Endothelial cell of hepatic sinusoid (primary cell): ENCODE data around the gene WDFY3.

Experiments used
- in situ Hi-C: cut with HindIII; loops from 2 replicates; pipeline ENCODE4 v1.10.0; 2017; ENCODE audit warnings: low sequenced_read_pairs

The WDFY3 gene

DNA sequence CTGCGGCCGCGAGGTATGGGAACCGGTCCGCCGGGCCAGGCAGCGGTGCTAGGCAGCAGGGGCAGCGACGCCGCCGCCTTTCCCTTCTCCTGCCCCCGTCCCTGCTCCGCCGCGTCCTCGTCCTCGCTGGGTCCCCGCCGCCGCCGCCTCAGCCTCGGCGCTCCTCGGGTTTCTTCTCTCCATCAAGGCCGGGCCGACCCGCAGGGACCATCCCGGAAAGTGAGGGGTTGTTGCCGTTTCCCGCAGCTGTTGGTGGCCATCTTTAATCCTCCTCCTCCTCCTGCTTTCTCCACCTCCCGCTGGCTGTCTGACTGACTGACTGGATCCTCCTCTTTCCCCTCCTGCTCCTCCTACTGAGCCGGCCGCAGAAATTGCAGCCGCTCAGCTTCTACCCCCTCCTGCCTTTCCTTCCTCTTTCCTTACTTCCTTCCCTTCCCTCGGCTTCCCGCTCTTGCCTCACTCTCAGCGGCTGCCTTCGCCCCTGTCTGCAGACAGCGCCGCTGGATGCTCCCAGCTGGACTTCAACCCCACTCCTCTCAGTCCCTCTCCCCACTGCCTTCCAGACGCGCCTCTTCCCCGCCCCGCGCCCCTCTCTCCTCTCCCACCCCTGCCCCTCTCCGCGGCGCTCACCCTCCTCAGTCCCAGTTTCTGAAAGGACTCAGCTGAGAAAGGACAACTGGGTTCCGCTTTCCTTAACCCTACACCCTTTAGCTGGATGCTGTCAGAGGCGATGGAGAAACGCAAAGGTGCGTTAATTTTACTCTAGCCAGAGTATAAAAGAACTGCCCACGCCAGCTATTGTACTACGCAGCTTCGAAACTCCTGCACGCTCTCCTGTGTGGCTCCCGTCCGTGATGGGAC, at the start of gene WDFY3:
WDFY3 (minus strand) TSS at position 309 of the 861 bp plus-strand sequence. CDS start 106,099 bp downstream, outside the sequence.
- in situ Hi-C loops, result no loop called here

DNA sequence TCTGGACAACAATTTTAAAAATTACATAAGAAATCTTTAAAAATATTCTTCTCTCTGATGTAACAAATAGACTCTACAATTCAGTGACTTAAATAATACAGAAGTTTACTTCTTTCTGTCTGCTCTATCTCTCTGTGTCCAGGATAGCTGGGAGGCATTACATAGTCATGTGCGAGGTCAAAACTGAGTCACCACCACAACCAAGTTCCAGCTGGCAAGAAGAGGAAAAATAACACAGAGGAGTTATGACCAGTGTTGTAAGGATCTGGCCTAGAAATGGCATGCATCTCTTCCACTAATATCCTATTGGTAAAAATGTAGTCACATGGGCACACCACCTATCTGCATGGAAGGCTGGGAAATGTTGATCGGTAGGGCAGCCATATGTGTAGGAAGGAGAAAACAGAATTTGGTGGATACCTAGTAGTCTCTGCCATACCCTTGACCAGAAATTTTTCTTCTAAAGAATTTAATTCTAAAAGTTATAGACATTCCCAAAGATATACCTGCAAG, 39.4 kb upstream of the WDFY3 start:
- in situ Hi-C loops, result no loop called here

- in situ Hi-C loops, result no loop called here
These were observed 33.9 kb upstream of the WDFY3 start for GRCh38 chr4:85000343-85000742.

DNA sequence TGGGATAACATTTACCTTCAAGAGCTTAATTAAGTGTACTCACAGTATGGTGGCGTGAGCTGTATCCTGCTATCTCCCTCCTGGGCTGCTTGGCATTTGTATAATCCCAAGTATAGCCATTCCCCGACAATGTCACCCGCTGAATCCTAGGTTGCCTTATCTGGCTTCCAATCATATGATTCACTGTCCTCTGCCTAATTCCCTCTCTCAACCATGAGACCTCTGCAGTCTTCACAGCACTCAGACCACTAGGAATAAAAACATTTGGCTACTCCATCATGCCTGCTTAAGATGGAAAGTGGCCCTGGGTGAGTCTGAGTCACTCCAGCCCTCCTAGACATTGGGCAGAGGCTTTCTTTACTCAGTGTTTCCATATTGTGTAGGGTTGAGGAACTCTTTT, 28.9 kb upstream of the WDFY3 start:
- in situ Hi-C loops, result no loop called here

DNA sequence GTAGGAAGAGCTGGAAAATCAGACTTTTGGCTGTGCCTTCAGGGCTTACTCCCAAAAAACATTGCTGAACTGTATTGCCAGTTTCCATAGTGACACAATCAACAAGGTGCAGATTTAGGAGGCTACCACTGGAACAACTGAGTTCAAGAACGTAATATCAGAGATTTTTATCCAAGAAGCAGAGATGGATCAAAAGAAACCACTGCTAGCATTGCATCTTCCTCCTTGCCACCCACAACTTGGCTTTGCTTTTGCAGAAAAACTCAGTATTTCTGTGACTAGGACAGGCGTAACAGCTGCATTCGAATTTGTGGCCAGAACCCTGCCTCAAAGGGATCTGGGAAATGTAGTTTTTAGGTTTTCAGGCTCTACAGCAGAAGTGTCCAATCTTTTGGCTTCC, 27.8 kb upstream of the WDFY3 start:
- in situ Hi-C loops, result no loop called here

DNA sequence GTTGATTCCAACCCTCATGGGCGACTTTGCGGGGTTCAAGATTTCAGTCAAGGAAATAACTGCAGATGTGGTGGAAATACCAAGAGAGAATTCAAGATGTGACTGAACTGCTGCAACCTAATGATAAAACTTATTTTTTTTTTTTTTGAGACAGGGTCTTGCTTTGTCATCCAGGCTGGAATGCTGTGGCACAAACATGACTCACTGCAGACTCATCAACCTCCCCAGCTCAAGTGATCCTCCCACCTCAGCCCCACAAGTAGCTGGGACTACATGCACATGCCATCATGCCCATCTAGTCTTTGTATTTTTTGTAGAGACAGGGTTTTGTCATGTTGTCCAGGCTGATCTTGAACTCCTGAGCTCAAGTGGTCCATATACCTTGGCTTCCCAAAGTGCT, 19.5 kb upstream of the WDFY3 start:
- in situ Hi-C loops, result no loop called here

DNA sequence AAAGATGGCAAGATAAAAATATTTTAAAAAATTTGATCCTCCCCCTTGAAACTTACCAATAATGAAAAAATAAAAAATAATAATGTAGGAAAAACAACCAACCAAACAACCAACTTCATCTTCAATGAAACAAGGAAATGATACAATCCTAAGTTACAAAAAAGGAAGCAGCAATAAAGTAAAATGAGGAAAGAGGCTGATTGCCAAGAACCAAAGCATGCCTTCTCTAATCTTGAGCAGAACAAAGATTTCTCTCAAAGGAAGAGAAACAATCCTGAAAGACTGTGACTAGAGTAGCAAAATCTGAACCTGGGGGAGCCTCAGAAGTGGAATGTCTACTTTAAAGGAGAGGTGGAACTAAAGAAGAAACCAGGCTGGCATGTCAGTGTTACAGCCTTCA, 10.9 kb upstream of the WDFY3 start:
- in situ Hi-C loops, result loop anchor here (5.0 kb wide), 1 partner anchor 225 kb away; no protein-coding TSS in a partner anchor

GRCh38 chr4:84973856-84974255, 7.4 kb upstream of the WDFY3 start:
- in situ Hi-C loops, result no loop called here

DNA sequence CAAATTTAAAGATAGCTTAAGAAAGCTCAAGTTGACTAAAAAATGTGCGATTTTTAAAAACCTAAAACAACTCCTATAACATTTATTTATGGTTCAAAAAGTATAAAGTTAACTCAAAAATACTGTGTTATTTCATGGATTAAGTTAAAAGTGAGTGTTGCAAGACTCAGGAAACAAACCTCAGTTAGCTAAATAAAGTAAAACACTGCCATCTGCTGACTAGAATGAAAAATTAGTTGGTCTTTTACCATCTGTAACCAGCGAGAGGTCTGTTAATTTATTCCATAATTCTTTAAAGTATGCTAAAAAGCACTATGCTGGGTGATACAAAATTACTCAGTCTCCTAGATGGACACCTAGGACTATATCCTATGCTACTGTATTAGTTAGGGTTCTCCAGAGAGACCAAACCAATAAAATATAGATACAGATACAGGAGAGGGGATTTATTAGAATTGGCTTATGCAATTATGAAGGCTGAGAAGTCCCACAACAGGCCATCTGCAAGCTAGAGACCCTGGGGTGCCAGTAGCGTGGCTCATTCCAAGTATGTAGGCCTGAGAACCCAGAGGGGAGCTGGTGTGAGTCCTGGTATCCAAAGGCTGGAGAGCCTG, 4.9 kb upstream of the WDFY3 start:
- in situ Hi-C loops, result no loop called here

DNA sequence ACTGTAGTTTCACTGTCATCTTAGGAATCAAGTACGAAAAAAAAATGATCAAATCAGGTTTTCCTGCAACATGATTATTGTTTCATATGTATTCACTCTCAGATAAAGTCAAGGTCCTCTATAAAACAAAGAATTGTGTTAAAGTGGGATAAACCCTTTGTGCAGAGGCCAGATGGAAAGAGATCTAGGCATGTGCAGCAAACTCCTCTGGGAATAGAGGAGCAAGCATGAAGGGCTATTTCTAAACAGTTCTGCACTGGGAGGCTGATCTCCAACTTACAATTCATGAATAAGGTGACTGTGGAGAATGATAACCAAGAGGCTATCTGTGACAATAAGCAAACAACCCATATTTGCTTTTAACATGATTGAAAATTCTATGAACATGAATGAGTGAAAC, 2.4 kb upstream of the WDFY3 start:
- in situ Hi-C loops, result no loop called here

- in situ Hi-C loops, result no loop called here
These were observed 777 bp upstream of the WDFY3 start for GRCh38 chr4:84967243-84967690.

DNA sequence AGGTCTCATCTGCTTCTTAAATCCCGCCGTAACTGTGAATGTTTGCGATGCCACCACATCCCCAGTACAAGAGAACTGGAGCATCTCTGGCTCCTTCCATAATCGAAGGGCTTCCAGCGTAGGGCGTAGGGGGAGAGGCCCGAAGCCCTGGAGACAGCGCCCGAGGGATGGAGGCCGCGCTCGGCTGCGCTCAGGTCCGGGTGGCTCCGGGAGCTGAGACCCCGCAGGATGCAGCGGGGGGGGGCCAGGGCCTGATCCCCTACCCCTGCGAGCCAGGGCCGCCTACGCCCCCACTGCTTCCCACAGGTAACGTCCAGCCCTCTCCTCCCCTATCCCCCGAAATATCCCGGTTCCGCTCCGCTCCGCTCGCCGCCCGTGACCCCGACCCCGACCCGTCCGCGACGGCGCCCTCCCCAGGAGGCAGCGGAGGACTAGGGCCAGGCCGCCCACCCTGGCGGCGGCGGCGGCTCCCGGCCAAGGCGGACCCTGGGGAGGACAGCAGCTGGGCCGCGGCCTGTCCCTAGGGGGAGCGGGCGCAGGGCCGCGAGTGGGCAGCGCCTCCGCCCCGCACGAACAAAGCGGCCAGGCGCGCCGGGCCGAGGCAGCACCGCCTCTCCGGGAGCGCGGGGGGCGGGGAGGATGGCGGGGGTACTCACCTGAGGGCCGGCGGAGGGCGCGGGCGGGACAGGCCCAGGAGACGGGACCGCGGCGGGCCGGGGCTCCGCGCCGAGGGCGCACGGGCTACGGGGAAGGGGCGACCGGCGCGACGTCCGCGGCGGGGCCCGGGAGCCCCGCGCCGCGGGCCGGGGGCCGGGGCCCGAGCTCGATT, 723 bp downstream of the WDFY3 start:
- in situ Hi-C loops, result no loop called here

DNA sequence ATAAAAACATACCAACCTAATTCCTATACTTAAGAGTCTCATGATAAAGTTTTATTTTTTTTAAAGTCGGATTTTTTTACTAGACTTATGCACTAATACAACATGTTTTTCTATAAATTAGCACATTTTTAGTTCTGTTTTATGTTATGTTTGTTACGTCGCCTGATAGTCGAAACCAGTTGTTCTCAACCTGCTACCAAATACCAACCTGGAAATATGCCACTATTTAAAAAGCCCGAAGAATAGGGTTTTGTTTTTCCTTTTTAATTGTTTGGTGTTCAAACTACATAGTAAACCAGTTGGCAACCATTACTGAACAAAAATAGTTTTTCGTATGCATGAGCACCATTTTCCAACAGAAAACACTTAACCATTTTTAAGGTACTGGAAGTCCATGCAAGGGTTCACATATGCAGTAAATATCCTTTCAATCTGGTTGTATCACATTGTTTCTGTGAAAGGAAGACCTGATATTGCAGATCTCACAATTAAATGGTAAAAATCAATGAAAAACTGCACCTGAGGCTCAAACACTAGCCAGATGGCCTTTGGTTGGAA, 1.4 kb downstream of the WDFY3 start:
- in situ Hi-C loops, result no loop called here

DNA sequence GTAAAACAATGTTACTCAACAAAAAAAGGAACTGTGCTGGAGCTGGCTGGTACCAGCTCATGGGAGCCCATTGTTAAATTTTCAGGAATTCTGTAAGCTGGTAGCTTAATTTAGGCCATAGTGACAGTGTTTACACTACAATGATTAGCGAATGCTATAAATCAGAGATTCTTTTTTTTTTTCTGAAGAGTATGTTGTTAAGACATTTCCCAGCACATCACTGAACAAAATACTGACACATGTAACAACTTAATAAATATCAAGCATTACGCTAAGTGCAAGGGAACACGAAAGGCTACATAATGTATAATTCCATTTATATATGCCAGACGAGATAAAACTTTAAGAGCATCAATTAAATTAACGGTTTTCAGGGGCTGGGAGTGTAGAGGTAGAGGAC, 4.4 kb downstream of the WDFY3 start:
- in situ Hi-C loops, result no loop called here

DNA sequence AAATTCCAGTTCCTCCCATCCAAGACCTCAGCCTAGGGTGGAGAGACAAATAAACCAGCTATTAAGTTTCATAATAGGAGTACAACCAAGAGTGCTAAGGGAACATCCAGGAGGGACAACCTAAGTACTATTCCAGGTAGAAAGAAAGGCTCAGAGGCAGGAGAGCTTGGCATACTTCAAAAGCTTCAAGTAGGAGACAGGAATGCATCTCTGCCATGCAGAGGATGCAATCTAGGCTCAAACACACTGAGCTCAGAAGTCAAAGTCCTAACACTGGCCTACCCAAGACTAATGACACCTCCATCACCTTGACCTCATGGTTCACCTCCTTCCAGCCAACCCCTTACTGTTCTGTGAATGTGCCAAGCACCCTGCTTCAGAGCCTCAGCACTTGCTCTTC, 8.1 kb downstream of the WDFY3 start:
- in situ Hi-C loops, result loop anchor here (5.0 kb wide), 1 partner anchor 151 kb away; no protein-coding TSS in a partner anchor

DNA sequence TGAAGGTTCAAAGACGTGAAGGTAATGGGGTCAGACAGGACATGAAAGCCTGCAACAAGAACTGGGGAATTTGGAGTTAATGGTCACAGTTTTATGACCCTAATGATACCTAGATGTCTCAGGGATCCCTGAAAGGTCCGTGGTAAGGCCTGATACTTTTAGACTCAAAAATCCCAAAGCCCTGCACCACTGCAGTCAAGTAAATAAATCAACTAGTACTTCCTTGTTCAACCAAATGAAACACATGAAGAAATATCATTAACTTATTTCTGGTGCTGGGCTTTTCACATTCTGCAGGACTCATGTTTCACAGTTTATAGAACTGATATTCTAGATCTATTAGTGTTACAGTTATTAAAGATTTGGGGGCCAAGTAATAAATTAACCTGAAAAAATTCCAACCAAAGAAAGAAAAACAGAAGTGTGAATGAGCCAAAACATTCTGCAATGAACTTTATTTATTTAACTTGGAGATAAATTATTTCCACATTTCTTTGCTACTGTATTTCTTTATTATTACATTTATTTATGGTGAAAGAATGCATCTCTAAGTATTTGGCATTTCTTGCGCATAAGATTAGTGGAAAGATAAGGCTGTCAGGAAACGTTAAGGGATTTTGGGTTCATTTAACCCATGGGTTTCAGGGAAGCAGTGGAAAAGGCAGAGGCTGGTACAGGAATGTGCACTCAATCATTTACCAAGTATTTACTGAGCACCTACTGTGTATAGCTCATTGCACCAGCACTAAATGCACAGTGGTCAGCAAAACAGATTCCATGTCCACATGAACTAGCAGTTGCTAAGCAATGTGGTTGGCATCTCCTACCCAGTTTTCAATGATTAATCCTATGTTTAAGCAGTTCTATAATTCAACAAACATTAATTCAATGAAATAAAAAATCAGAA, 8.7 kb downstream of the WDFY3 start:
- in situ Hi-C loops, result loop anchor here (5.0 kb wide), 1 partner anchor 150 kb away; no protein-coding TSS in a partner anchor

GRCh38 chr4:84956014-84956413, 10.5 kb downstream of the WDFY3 start:
- in situ Hi-C loops, result loop anchor here (5.0 kb wide), 1 partner anchor 149 kb away; no protein-coding TSS in a partner anchor

DNA sequence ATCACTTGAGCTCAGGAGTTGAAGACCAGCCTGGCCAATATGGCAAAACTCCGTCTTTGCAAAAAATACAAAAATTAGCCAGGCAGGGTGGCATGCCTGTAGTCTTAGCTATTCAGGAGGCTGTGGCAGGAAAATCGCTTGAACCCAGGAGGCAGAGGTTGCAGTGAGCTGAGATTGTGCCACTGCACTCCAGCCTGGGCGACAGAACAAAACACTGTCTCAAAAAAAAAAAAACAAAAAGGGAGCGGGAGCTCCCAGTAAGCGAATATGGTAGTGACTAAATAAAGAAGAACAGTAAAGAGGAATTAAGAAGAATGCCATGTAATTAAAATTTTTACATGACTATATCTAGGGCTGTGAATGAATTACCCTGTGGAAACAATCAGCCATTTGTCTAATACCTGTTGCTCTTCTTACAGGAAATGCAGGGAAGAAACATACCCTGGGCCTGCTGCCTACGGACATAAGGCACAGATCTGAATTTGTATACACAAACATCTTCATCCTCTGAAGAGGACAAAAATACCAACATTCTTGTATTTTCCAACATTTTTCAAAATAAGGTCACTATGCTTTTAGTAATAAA, 11.4 kb downstream of the WDFY3 start:
- in situ Hi-C loops, result loop anchor here (5.0 kb wide), 1 partner anchor 148 kb away; no protein-coding TSS in a partner anchor

- in situ Hi-C loops, result no loop called here
These were observed 13.7 kb downstream of the WDFY3 start for GRCh38 chr4:84952776-84953175.
